Measurements from ENCODE around the gene CRYBB2. TPM values are rescaled to one million over a fixed set of nuclear protein-coding genes. Genes with fewer than 3 reads are reported as not detected.

Gene CRYBB2
- total RNA-seq: not detected

GRCh38 chr22:25219211-25219689 lies at the start of gene CRYBB2:
Gene CRYBB2 (plus strand): TSS chr22:25219639. CDS start chr22:25221430, 1,791 bp downstream.
- no peaks in the 10 kb centered on the region for H3K27me3 ChIP-seq
- H3K27ac ChIP-seq: no peak within 1 kb of the TSS
- no peak for DNase-seq (ENCODE audit: extremely low spot score in 2 of 2)
- no peaks in the 10 kb centered on the region for H3K4me1 ChIP-seq
- H3K9me3 ChIP-seq: no peaks in the 10 kb centered on the region
- TF ChIP-seq POLR2AphosphoS5 (IDR thresholded peaks at IDR 0.05; ENCODE audit: insufficient read depth in 1 of 2, low read depth in 1 of 2) (no peak), CTCF (IDR thresholded peaks at IDR 0.05) (no peak), POLR2A (IDR thresholded peaks at IDR 0.05) (no peak)
- intact Hi-C loops (cut with DNase I): no loop called here
- H3K36me3 ChIP-seq: no peaks in the 10 kb centered on the region
- H3K4me3 ChIP-seq: no peak within 1 kb of the TSS

GRCh38 chr22:25170426-25170980 lies 48.9 kb upstream of the CRYBB2 start:
- intact Hi-C loops (cut with DNase I): no loop called here
- H3K27ac ChIP-seq: no peak overlapping the region
- no peaks in the 10 kb centered on the region for H3K9me3 ChIP-seq
- TF ChIP-seq POLR2A (IDR thresholded peaks at IDR 0.05): no peak
- no peak for TF ChIP-seq CTCF (IDR thresholded peaks at IDR 0.05)
- TF ChIP-seq POLR2AphosphoS5 (IDR thresholded peaks at IDR 0.05; ENCODE audit: insufficient read depth in 1 of 2, low read depth in 1 of 2): no peak
- no peaks in the 10 kb centered on the region for H3K27me3 ChIP-seq
- H3K36me3 ChIP-seq: peaks cover 0 to 13% of the 10 kb centered on the region in 2 donors
- DNase-seq (ENCODE audit: extremely low spot score in 2 of 2): no peak
- no peak overlapping the region for H3K4me3 ChIP-seq
- peaks cover 10% of the 10 kb centered on the region for H3K4me1 ChIP-seq

GRCh38 chr22:25172153-25172552 lies 47.3 kb upstream of the CRYBB2 start:
- peaks cover 4% of the 10 kb centered on the region for H3K4me1 ChIP-seq
- TF ChIP-seq POLR2A (IDR thresholded peaks at IDR 0.05): no peak
- no peak for TF ChIP-seq POLR2AphosphoS5 (IDR thresholded peaks at IDR 0.05; ENCODE audit: insufficient read depth in 1 of 2, low read depth in 1 of 2)
- peak in 1 of 3 experiments; percentile 18 for TF ChIP-seq CTCF (IDR thresholded peaks at IDR 0.05)
- intact Hi-C loops (cut with DNase I): no loop called here
- peaks cover 0 to 19% of the 10 kb centered on the region in 2 donors for H3K36me3 ChIP-seq
- no peaks in the 10 kb centered on the region for H3K9me3 ChIP-seq
- H3K27me3 ChIP-seq: no peaks in the 10 kb centered on the region
- no peak overlapping the region for H3K27ac ChIP-seq
- H3K4me3 ChIP-seq: no peak overlapping the region
- no peak for DNase-seq (ENCODE audit: extremely low spot score in 2 of 2)

- H3K36me3 ChIP-seq: peaks cover 0 to 34% of the 10 kb centered on the region in 2 donors
- peaks cover 3% of the 10 kb centered on the region for H3K4me1 ChIP-seq
- no peaks in the 10 kb centered on the region for H3K27me3 ChIP-seq
- no peak overlapping the region for H3K4me3 ChIP-seq
- H3K9me3 ChIP-seq: no peaks in the 10 kb centered on the region
- DNase-seq (ENCODE audit: extremely low spot score in 2 of 2): no peak
- no peak for TF ChIP-seq CTCF (IDR thresholded peaks at IDR 0.05)
- TF ChIP-seq POLR2AphosphoS5 (IDR thresholded peaks at IDR 0.05; ENCODE audit: insufficient read depth in 1 of 2, low read depth in 1 of 2): no peak
- TF ChIP-seq POLR2A (IDR thresholded peaks at IDR 0.05): no peak
- no peak overlapping the region for H3K27ac ChIP-seq
- intact Hi-C loops (cut with DNase I): no loop called here
Measured at GRCh38 chr22:25174156-25174887, 45.1 kb upstream of the CRYBB2 start.
